ENCODE results near the gene TBCA.
"Not testable (repeated sequence)": the region's sequence is repeated elsewhere in the genome, so short reads cannot be mapped to it uniquely, and the experiment has no call there.

The TBCA gene

DNA sequence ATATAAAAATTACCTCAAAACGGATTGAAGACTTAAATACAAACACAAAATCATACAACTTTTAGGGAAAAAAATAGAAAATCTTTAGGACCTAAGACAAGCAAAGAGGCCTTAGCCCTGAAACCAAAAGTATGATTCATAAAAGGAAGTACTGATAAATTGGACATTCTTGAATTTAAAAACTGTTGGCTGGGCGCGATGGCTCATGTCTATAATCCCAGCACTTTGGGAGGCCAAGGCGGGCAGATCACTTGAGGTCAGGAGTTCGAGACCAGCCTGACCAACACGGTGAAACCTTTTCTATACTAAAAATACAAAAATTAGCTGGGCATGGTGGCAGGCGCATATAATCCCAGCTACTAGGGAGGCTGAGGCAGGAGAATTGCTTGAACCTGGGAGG, 76.6 kb downstream of the TBCA start:
- DNase-seq, result not testable (repeated sequence)

DNA sequence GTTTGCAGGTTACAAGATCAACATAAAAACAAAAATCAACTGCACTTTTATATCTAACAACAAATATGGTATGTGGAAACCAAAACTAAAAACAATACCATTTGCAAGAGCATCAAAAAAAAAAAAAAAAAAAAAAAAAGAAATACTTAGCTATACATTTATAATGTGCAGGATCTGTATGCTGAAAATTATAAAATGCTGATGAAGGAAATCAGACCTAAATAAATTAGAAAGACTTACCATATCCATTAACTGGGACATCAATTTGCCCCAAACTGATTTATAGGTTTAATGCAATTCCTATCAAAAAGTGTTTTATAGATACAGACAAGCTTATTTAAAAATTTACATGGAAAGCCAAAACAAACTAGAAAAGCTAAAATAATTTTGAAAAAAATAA, 77.2 kb downstream of the TBCA start:
- no peak for DNase-seq

DNA sequence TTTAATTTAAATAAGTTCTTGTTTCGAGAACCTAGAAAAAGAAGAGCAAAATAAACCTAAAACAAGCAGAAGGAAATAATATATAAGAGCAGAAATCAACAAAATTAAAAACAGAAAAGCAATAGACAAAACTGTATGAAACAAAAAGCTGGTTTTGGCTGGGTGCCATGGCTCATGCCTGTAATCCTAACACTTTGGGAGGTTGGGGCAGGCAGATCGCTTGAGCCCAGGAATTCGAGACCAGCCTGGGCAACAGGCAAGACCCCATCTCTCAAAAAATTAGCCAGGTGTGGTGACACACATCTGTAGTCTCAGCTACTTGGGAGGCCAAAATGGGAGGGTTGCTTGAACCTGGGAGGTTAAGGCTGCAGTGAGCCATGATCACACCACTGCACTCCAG, 78.4 kb downstream of the TBCA start:
- DNase-seq, result no peak

DNA sequence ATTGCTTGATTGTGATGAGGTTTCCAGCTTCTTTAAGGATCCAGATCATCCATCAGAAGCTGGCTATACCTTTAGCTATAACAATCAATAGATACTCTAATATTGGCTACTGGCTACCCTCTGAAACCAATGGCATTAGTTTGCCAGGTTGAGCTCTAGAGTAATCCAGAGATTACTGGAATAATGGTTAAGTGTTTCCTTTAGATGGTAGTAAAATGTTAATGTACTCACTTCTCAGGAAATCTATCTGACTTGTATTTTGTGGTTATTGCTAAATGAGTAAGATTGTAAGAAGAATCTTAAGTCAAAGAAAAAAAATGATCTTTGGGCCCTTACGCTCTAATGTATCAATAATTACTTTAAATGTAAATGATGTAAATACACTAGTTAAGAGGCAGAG, 80.0 kb downstream of the TBCA start:
- no peak for DNase-seq

DNA sequence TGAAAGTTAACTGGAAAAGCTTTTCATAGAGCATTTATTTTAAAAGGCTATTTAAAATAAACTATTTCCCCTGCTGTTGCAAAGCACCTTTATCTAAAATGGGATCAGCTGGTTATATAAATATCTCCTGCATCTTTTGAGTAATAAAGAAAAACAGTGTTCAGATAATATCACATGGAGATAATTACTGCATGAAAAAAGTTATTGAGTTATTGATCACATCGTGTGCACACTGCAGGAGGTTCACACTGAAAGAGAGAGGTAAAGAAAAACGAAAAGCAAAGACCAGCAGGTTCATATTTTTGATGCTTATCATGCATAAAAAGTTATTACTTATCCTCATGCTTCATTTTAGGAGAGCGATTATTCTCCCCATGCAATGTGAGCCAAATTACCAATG, 82.2 kb downstream of the TBCA start:
- DNase-seq, result no peak

DNA sequence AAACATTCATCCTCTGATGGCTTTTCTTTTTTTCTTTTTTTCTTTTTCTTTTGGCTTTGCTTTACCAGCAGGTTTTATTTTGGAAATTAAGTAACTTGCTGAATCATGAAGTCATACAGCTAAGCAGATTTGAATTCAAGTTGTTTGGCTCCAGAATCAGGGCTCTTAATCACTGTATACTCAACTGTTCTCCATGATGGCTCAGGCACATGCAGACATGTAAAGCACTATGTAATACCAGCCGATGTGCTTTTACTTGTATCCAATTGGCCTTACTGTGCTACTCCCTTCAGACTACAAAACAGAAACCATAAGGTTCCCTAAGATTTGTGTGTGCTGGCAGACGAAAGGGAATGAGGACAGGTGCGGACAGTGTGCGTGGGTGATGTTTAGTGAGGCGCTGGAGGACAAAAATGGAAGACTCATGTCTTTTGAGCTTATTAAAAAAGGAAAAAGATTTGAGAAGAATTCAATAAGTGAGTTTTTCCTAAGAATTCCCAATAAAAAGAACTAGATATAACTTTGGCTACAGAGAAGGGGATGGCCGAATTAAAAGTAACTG, 92.9 kb downstream of the TBCA start:
- DNase-seq, result no peak

DNA sequence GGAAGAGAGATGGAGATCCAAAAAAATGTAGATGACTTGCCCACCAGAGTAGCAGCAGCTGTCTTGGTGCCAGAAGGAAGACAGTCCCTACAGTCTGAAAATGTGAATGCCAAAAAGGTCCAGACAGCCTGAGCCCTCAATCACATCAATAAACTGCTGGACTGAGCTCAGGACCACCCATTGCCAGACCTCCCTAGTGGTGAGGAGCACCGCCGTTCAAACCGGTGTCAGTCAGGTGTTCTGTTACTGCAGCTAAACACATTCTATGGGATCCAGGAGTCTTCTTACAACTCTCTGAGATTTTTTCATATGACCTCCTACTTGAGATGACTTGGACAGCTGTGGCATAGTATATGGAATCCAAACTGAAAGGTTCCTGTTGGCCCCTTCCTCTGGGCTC, 105.6 kb downstream of the TBCA start:
- DNase-seq, result no peak

DNA sequence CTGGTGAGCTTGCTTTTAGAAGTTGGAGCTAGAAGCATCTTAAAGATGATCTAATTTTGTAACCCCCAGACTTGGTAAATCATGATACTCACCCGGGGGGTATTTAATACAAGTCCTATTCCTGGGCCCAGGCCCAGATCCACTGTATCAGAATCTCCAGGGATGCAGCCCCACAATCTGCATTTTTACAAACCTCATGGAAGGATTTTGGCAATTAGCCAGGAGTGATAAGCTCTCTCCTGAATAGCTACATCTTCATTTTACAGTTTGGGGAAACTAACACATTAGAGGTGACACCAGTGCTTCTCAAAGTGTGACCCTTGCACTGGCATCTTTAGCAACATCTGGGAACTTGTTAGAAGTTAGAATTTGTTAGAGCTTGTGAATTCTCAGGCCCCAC, 106.5 kb downstream of the TBCA start:
- no peak for DNase-seq

DNA sequence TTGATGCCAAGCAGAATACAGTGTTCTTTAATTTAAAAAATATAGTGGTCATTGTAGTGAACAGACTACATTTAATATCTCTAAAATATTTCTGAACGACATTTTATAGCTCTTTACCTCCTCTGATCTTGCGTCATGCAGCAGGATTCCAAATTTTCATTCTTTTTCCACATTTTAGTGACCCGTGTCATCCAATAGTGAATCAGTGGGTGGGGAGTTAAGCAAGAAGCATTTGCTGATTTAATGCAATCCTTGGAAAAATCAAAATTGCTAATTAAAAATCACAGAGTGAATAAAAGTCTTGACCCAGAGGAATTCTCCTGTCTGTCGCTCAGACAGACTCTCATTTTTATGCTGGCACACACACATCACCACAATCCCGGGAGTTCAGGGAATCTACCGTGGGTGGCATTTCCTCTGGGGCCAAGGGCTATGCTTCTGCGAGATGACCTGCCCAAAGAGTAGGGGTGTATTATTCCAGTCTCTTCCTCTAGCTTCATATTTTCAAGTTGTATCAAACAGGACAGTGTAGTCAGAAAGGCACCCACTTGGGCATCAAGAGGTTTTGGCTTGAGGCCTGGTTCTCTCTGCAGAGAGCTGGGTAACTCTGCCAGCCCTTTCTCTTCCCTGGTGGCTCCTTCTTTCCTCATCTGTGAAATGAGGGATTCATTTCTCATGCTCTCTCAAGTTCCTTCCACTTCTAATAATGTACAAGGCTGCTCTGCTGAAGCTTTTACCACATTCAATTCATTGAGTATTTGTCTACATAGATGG, 112.9 kb downstream of the TBCA start:
- no peak for DNase-seq

DNA sequence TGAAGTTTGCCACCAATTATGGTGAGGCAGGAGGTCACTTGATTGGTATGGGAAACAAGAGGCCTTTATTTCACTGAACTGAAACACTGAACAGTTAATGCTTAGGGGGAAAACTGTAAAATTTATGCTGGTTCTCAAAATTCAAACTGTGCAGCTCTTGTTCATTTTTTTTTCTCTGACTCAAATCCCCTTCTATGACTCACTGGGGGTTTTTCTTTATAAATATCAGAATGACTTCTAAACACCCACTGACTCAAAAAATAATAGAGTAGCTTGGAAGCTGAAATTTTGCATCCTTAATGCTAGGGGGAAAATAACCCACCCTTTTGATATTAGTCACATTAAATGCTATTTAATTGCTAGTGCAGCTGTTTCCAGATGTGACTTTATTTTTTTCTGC, 113.5 kb downstream of the TBCA start:
- DNase-seq, result no peak

DNA sequence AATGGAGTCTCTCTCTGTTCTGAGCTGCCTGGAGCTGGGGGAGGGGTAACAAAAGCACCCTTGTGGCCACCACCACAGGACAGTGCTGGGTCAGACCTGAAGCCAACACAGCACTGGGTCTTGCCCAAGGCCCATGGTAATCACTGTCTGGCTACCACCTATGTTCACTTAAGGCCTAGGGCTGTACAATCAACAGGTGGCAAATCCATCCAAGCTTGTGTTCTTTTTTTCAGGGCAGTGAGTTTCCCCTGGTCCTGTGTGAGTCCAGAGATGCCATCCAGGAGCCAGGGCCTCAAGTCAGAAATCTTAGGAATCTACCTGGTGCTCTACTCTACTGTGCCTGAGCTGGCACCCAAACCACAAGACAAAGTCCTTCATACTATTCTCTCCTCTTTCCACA, 117.5 kb downstream of the TBCA start:
- DNase-seq, result no peak

DNA sequence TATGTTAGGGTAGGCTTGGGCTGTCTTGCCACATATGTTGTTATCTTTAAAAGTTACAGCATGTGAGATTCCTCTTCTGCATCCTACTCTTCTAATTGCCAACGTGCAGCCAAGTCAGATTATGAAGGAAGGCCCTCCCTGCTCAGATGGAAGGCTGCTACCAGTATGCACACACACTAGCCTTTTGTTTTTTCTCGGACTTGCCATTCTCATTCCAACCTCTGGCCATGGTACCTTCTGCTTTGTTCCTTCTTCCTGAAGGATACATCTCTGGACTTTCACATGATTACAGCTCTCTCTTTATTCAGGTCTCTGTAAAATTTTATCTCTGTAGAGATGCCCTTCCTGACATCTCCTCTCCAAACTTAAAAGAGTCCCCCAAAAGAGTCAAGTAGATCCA, 124.8 kb downstream of the TBCA start:
- no peak for DNase-seq

DNA sequence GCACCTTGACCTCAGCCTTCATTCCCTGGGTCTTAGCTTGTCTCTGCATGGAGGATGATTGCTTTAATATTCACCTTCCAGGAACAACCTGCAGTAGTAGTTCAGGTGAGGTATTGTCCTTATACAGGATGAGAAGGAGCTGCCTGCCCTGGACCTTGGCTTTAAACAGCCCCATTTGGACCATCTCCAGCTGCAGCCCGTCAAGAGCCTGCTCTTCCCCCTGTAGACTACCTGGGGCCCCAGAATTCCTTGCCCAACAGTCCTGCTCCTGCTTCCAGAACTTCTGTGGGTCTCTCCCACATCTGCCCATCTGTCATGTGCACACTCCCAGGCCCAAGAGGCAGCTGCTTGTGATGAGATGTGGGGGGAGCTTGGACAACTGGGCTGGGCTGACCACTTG, 125.5 kb downstream of the TBCA start:
- no peak for DNase-seq

DNA sequence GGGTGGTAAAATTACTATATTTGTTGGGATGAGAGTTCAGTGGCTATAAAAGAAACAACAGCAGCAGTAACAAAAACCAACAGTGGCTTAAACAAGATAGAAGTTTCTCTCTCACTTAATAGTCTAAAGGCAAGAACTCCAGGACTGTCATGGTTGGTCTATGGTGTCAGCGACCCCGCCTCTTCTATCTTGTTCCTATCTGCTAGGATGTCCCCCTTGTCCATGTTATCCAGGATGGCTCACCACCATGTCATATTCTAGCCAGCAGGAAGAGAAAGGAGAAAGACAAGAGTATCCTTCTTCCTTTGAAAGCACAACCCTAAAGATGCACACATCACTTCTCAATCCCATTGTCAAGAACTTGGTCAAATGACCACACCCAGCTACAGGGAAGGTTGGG, 126.4 kb downstream of the TBCA start:
- DNase-seq, result no peak

DNA sequence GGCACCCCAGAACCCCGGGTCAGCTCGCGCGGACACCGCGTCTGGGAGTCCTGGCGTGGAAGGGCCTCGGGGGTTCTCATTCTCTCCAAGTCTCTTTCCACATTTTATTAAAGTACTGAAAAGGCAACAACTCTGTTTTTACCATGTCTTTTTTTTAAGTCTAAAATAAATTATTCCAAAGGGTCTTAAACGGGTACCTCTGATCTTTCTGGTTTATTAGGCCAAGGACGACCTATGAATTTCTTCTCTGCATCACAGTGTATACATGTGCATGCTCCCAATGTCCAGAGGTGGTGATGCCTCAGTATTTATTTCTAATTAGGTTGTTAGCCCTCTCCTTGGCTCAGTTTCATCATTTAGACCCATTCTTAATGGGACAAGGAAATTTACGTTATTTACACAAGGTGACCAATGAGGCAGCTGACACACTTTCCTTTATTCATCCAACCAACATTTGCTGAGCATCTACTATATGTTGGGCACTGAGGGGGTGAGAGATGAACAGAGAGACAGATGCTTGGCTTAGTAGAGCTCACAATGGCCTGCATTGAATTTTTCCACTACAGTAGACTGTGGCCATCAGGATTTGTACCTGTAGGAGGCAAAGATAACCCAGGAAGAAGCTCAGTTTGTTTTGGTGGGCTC, 130.0 kb downstream of the TBCA start:
- DNase-seq, result no peak

DNA sequence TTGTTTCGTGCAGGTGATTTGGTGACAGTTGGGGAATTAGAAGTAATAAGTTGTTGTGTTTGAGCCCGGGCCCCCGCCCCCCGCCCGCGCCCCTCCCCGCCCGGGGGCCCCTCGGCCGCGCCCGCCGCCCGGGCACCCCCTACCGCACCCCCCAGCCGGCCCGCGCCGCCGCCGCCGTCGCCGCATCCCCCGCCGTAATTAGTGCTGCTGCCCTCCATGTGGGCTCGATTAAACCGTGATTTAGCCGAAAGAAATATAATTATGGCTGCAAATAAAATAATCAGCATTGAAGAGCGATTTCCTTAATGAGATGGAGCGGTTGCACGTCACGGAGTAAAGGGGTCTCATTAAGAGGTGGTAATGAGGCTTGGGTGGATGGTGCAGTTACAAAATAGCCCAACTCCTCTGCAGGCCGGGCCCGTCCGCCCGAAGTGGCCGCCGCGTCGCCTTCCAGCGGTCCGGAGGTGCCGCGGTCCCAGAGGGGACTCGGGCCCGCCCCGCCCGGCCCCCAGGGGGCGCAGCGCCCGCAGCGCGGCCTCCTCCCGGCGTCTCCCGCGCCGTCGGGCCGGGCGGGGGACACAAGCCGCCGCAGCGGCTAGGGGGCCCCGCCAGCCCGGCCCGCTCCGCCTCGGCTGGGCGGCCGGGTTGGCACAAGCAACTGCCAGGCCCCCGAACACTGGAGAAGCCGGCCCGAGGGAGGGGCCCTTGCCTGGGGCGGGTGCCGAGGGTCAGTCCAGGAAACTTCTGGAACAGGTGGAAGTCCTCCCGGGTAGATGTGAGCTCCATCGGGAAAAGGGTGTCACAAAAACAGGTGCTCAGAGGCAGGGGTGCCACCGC, 130.8 kb downstream of the TBCA start:
- peak; percentile 33 for DNase-seq

DNA sequence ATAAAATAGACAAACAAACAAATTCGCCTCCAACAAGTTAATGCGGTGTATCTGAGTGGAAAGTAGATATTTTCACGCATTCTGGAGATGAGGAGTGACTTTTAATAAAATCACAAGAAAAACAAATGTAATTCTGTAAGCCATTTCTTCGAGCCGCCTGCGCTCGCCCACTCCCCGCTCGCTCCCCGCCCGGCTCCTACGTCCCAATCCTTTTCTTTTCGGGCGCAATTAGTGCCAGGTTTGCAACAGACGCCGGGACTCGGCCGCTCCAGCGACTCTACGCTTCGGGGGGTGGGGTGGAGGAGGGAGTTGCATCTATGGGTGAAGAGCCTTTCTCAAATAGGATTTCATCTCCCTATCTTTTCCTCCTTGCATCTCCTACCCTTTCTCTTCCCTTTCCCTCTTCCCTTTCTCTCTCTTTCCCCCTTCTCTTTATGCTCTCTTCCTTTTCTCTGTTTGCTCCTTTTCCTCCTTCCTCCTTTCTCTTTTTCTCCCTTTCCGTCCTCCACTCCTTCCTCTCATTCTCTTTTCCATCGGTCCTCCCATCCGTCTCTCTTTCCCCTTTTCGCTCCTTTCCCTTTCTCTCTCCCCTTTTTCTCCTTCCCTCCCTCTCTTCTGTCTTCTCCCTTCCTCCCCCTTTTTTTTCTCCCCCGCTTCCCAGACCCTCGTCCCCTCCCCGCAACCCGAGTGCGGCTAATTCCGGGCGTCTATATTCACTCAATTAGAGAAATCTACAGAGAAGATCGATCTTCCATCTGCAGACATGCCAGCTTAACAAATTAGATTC, 131.6 kb downstream of the TBCA start:
- DNase-seq, result no peak

DNA sequence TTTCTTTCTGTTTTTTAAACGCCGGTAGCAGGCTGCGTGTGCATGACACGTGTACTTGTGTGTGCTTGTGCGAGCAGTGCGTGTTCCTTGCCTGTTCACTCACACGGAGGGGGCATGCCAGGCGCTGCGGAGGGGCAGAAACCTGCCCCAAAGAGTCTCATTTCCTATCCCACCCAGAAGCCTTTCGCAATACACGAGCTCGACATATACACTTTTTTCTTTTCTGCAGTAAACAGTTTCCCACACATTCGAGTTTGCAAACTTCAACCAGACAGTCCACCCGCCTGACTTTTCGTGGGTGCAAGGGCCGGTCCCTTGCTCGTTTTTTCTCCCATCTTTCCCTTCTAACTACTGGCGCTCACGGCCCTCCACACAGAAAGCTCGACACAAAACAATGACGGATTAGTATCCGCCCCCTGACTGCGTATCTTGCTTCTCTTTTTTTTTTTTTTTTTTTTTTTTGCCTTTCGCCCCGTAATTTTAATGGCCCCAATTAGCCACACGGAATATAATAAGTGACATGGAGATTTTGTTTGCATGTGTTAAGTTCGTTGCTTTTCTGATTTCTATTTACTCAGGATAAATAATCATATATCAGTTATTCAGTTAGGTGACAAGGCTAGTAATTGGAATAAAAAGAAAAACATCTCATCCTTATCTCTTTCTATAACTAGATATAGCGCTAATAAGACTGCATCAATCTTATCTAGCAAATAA, 132.3 kb downstream of the TBCA start:
- no peak for DNase-seq

DNA sequence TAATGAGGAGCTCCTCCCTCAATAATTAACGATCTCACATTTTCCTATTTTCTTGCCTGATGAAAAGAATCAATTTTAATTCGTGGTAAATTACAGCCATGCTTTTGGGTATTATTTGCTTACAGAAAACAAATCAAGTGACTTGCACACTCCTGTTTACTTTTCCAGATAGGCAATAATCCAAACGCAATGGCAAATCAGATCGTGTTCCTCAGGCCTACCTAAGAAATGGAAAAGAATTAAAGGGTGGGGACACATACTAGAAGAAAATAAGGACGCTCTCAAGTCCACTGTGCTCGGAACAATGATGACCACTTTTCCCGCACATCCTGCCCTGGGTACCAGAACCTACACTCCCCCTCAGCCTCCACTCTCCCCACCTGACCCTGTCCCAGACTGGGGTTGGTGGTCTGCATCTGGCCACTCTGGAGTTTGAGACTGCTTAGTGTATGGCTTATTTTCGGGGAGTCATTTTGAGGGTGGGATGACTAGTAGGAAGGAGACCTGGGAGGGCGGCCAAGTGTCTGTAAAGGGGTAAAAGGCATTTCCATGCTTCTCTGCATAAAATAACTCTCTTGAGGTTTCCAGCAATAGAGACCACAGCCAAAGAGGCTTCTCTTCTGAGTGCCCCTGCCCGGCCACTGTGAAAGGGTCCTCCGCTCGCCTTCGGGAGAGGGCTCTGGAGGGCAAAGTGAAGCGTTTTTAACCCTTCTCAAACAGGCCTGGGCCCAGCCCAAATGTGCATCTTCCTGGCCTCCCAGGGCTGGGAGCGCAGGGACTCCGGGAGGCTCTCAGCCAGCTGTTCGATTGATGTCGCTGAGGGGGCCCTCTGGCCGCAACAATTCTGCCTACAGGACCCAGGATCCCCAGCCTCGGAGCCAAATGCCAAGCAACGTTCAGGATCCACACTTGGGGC, 133.1 kb downstream of the TBCA start:
- DNase-seq, result no peak

DNA sequence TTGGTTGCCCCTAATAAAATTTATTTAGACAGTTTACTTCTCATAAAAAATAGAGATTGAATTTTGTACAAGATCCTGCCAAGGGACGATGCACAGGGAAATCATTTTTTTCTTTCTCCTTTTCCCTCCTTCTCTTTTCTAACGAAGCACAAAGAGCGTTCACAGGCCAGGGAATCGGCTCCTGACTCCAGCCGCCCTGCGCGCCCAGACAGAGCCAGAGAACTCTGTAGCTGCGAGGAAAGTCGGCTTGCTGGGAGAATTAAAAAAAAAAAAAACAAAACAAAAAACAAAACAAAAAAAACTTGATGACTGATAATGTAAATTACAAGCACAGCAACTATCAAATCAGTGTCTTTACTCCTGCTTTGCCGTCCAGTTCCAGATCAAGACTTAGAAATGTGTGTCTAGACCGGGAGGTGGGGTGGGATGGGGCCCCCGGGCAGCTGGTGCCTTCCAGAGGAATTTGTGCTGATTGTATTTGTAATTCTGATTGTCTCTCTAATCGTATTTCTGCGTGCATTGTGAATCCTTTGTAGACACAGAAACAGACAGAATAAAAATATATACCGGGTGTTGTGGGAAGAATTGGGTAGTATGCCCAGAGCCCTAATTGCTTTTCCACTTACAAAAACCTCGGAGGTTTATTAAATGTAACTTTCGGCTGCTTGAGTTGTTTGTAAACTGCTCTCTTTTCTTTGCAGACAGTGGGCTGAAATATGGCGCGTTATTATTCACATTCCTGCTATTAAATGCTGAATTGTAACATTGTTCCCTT, 134.0 kb downstream of the TBCA start:
- DNase-seq, result no peak
